Kidney (tissue), 14 donors: ENCODE measurements around the gene MROH9. TPM values are rescaled to one million over a fixed set of nuclear protein-coding genes. Genes with fewer than 3 reads are reported as not detected.

Experiments
- DNase-seq, 5 donors: peaks; one replicate each; pipeline ENCODE4 v3.0.0-alpha.2; 2013 to 2020
- FAIRE-seq: peaks from 2 replicates; lab custom pipeline; 2012; peaks lifted over from hg19 to GRCh38; lab: Jason Lieb, UNC
- H3K27ac ChIP-seq, 2 donors: one replicate each; pipeline ENCODE4 v1.7.0; 2013; ENCODE audit warnings: low read depth in 2 of 2, low read length in 2 of 2, inconsistent platforms in 1 of 2
- H3K27me3 ChIP-seq: one replicate; pipeline ENCODE4 v1.7.1; 2013; ENCODE audit warnings: low read length, inconsistent platforms; ENCODE audit not compliant: control insufficient read depth, insufficient read depth
- H3K36me3 ChIP-seq, 3 donors: one replicate each; pipeline versions ENCODE4 v1.7.0 to v1.7.1; 2013; ENCODE audit warnings: low read length in 3 of 3, control low read depth in 1 of 3, inconsistent platforms in 1 of 3; ENCODE audit not compliant: insufficient read depth in 3 of 3, control insufficient read depth in 2 of 3
- H3K4me1 ChIP-seq, 3 donors: one replicate each; pipeline versions ENCODE4 v1.7.0 to v1.7.1; 2013; ENCODE audit warnings: low read length in 3 of 3, inconsistent platforms in 1 of 3, low read depth in 1 of 3; ENCODE audit not compliant: control insufficient read depth in 2 of 3, insufficient read depth in 2 of 3
- H3K4me3 ChIP-seq, 3 donors: one replicate each; pipeline versions ENCODE4 v1.7.0 to v1.8.1; 2013; ENCODE audit warnings: low read length in 3 of 3, control low read depth in 1 of 3, inconsistent platforms in 1 of 3
- H3K9ac ChIP-seq, 3 donors: one replicate each; pipeline versions ENCODE4 v1.7.0 to v1.7.1; 2013; ENCODE audit warnings: low read length in 3 of 3, control low read depth in 1 of 3, inconsistent platforms in 1 of 3
- H3K9me3 ChIP-seq, 3 donors: one replicate each; pipeline versions ENCODE4 v1.7.0 to v1.7.1; 2013; ENCODE audit warnings: low read length in 3 of 3, control low read depth in 1 of 3, inconsistent platforms in 1 of 3; ENCODE audit not compliant: control insufficient read depth in 2 of 3, insufficient read depth in 1 of 3
- intact Hi-C: fragments of 100-400 bp; cut with DNase I; formaldehyde crosslinking; loops from one replicate; pipeline ENCODE4 v1.11.1; 2022
- polyA plus RNA-seq: library from polyadenylated mRNA; stranded (reverse); fragments of 350-450 nt; fragmentation: Illumina TruSeq; extraction: RNeasy Lipid Tissue Mini Kit (QIAGEN cat#74804); gene quantifications from one replicate; pipeline ENCODE4 v1.2.3, GENCODE V29; 2014; ENCODE audit warnings: low read depth, low replicate concordance; ENCODE audit not compliant: insufficient read depth
- total RNA-seq: library from RNA; stranded (reverse); fragmentation: NEBNext Ultra II Directional; extraction: Animal tissue kit (Norgen Biotek cat#: 25700); gene quantifications from one replicate; pipeline ENCODE4 v1.2.1, GENCODE V29; 2021
- TF ChIP-seq, protein P1 (sequence below): IDR thresholded peaks from 3 replicates; pipeline ENCODE4 v1.5.1; 2012; ENCODE audit warnings: mild to moderate bottlenecking, moderate library complexity, borderline replicate concordance; ENCODE audit not compliant: insufficient read depth; ENCODE audit errors: extremely low read depth
- donor health status: control.
- donor health status: control.
- donor health status: control.
- donor health status: control.
- donor health status: control.
- donor health status: DM: yes; HTN: yes; CAD: no.
- donor health status: Normal renal cell carcinoma (clear cell type).

The MROH9 gene
- total and polyA plus RNA-seq, 2 donors from 2014 or later = not detected

- Histone ChIP-seq H3K9me3 (no peaks in the 10 kb centered on the region), H3K27ac (no peak overlapping the region), H3K9ac (no peak overlapping the region), H3K36me3 (no peaks in the 10 kb centered on the region), H3K4me1 (no peaks in the 10 kb centered on the region), H3K4me3 (no peak overlapping the region), H3K27me3 (no peaks in the 10 kb centered on the region)
- FAIRE-seq = no peak
- no peak for DNase-seq
- TF ChIP-seq, protein P1, sequence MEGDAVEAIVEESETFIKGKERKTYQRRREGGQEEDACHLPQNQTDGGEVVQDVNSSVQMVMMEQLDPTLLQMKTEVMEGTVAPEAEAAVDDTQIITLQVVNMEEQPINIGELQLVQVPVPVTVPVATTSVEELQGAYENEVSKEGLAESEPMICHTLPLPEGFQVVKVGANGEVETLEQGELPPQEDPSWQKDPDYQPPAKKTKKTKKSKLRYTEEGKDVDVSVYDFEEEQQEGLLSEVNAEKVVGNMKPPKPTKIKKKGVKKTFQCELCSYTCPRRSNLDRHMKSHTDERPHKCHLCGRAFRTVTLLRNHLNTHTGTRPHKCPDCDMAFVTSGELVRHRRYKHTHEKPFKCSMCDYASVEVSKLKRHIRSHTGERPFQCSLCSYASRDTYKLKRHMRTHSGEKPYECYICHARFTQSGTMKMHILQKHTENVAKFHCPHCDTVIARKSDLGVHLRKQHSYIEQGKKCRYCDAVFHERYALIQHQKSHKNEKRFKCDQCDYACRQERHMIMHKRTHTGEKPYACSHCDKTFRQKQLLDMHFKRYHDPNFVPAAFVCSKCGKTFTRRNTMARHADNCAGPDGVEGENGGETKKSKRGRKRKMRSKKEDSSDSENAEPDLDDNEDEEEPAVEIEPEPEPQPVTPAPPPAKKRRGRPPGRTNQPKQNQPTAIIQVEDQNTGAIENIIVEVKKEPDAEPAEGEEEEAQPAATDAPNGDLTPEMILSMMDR = no peak
- intact Hi-C loops = no loop called here
Measured at GRCh38 chr1:170887726-170888125, 47.6 kb upstream of the MROH9 start.

DNA sequence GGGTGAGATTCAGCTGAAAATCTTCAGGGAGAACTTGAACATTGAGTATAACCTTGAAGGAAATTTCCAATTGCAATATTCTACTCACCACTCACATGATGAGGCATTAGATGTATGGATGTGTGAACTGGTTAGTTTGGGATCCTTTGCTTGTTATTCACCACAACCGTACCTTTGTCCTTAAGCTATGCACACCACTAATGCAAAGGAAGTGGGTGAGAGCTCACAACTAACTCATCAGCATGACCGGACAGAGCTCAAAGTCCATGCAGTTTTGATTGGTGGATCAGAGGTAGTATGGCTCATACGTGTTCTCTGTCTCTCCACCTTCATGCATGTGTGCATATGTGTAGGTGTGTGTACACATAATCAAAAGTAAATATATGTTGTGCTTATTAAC lies 43.5 kb upstream of the MROH9 start:
- DNase-seq (no peak), FAIRE-seq (no peak)
- H3K27ac ChIP-seq = no peak overlapping the region
- H3K27me3 ChIP-seq = no peaks in the 10 kb centered on the region
- H3K9me3 ChIP-seq = no peaks in the 10 kb centered on the region
- intact Hi-C loops = no loop called here
- H3K36me3 ChIP-seq = no peaks in the 10 kb centered on the region
- no peak overlapping the region for H3K9ac ChIP-seq
- TF ChIP-seq, protein P1 = no peak
- no peaks in the 10 kb centered on the region for H3K4me1 ChIP-seq
- H3K4me3 ChIP-seq = no peak overlapping the region

GRCh38 chr1:170893655-170894297 lies 41.6 kb upstream of the MROH9 start:
- Histone ChIP-seq H3K4me3 (no peak overlapping the region), H3K27me3 (no peaks in the 10 kb centered on the region), H3K27ac (no peak overlapping the region), H3K36me3 (no peaks in the 10 kb centered on the region), H3K4me1 (no peaks in the 10 kb centered on the region), H3K9me3 (no peaks in the 10 kb centered on the region), H3K9ac (no peak overlapping the region)
- DNase-seq = no peak
- TF ChIP-seq, protein P1 = no peak
- no peak for FAIRE-seq
- intact Hi-C loops = no loop called here

- intact Hi-C loops = no loop called here
- H3K27me3 ChIP-seq = no peaks in the 10 kb centered on the region
- TF ChIP-seq, protein P1 = no peak
- no peaks in the 10 kb centered on the region for H3K4me1 ChIP-seq
- DNase-seq (no peak), FAIRE-seq (no peak)
- no peaks in the 10 kb centered on the region for H3K9me3 ChIP-seq
- H3K36me3 ChIP-seq = no peaks in the 10 kb centered on the region
- H3K4me3 ChIP-seq = no peak overlapping the region
- H3K9ac ChIP-seq = no peak overlapping the region
- no peak overlapping the region for H3K27ac ChIP-seq
Measured at GRCh38 chr1:170903961-170904360, 31.4 kb upstream of the MROH9 start.
